ENCODE measurements around the gene FBRS.
"Not testable (repeated sequence)": the region's sequence is repeated elsewhere in the genome, so short reads cannot be mapped to it uniquely, and the experiment has no call there.

The FBRS gene

GRCh38 chr16:30698816-30699614 lies 40.8 kb downstream of the FBRS start, which contains the start of gene SRCAP:
SRCAP (plus strand) TSS chr16:30699171; CDS start chr16:30700825, 1,654 bp downstream.
- no peak for DNase-seq (ENCODE audit: low read depth)

- no peak for DNase-seq (ENCODE audit: low read depth)
Observed at GRCh38 chr16:30699615-30700099, 41.4 kb downstream of the FBRS start.

GRCh38 chr16:30700491-30700890 lies 42.3 kb downstream of the FBRS start:
- no peak for DNase-seq (ENCODE audit: low read depth)

- DNase-seq (ENCODE audit: low read depth) = no peak
Observed at GRCh38 chr16:30700971-30701370, 42.7 kb downstream of the FBRS start.

- DNase-seq (ENCODE audit: low read depth) = not testable (repeated sequence)
Observed at GRCh38 chr16:30703071-30703470, 44.8 kb downstream of the FBRS start.

GRCh38 chr16:30703971-30704370 lies 45.7 kb downstream of the FBRS start:
- no peak for DNase-seq (ENCODE audit: low read depth)

GRCh38 chr16:30706046-30706445 lies 47.8 kb downstream of the FBRS start:
- DNase-seq (ENCODE audit: low read depth) = no peak

GRCh38 chr16:30710971-30711370 lies 52.7 kb downstream of the FBRS start:
- DNase-seq (ENCODE audit: low read depth) = no peak

GRCh38 chr16:30711712-30712111 lies 53.5 kb downstream of the FBRS start:
- DNase-seq (ENCODE audit: low read depth) = no peak

- DNase-seq (ENCODE audit: low read depth) = no peak
Observed at GRCh38 chr16:30715750-30716445, 57.7 kb downstream of the FBRS start.

- DNase-seq (ENCODE audit: low read depth) = no peak
Observed at GRCh38 chr16:30720086-30720485, 61.9 kb downstream of the FBRS start.
